GM19395 (cell line): ENCODE results near the gene CPVL.

Experiments
- ATAC-seq: cut with Tn5 transposase; IDR thresholded peaks from one replicate; pipeline ENCODE4 v1.9.1; 2021; ENCODE audit warnings: mild to moderate bottlenecking, moderate library complexity; ENCODE audit not compliant: unreplicated experiment

Gene CPVL

GRCh38 chr7:29146057-29146706, at the start of gene CPVL:
CPVL (minus strand) TSS chr7:29146537; CDS start chr7:29121061, 25,476 bp downstream.
- no peak for ATAC-seq

GRCh38 chr7:29194594-29195427, 48.5 kb upstream of the CPVL start, which contains the start of gene CHN2:
CHN2 (plus strand) TSS chr7:29194775.
- no peak for ATAC-seq

GRCh38 chr7:29194206-29194593, 47.9 kb upstream of the CPVL start:
- no peak for ATAC-seq

GRCh38 chr7:29193316-29194205, 47.2 kb upstream of the CPVL start:
- no peak for ATAC-seq

- no peak for ATAC-seq
Measured at GRCh38 chr7:29192811-29193210, 46.5 kb upstream of the CPVL start.

GRCh38 chr7:29192323-29192722, 46.0 kb upstream of the CPVL start:
- ATAC-seq, result no peak

GRCh38 chr7:29190349-29191045, 44.2 kb upstream of the CPVL start:
- no peak for ATAC-seq

GRCh38 chr7:29189743-29190201, 43.4 kb upstream of the CPVL start:
- peak; percentile 66 for ATAC-seq

- no peak for ATAC-seq
Measured at GRCh38 chr7:29185613-29186012, 39.3 kb upstream of the CPVL start.

- no peak for ATAC-seq
Measured at GRCh38 chr7:29184599-29184998, 38.3 kb upstream of the CPVL start.

- ATAC-seq, result no peak
Measured at GRCh38 chr7:29179115-29179514, 32.8 kb upstream of the CPVL start.

- no peak for ATAC-seq
Measured at GRCh38 chr7:29177963-29178600, 31.7 kb upstream of the CPVL start.

- no peak for ATAC-seq
Measured at GRCh38 chr7:29173458-29173857, 27.1 kb upstream of the CPVL start.

- ATAC-seq, result no peak
Measured at GRCh38 chr7:29170781-29171180, 24.4 kb upstream of the CPVL start.

- no peak for ATAC-seq
Measured at GRCh38 chr7:29167721-29168120, 21.4 kb upstream of the CPVL start.

GRCh38 chr7:29163854-29164253, 17.5 kb upstream of the CPVL start:
- no peak for ATAC-seq

GRCh38 chr7:29162577-29162976, 16.2 kb upstream of the CPVL start:
- no peak for ATAC-seq

GRCh38 chr7:29161231-29161630, 14.9 kb upstream of the CPVL start:
- ATAC-seq, result no peak

GRCh38 chr7:29160080-29160479, 13.7 kb upstream of the CPVL start:
- no peak for ATAC-seq

GRCh38 chr7:29158795-29159423, 12.6 kb upstream of the CPVL start:
- no peak for ATAC-seq
